OCI-LY3 (cell line): ENCODE results near the gene CCDC102A.

Experiments used
- H2AFZ ChIP-seq: fragments of 200-600, 300-600 bp; shearing (Covaris generic); 2 replicates; pipeline ENCODE4 v1.6.0; 2014; ENCODE audit warnings: antibody characterized with exemption, low read depth, low read length
- H3K27ac ChIP-seq: fragments of 200-600, 300-600 bp; sonication (generic); 2 replicates; pipeline ENCODE4 v1.5.1; 2014; ENCODE audit warnings: mild to moderate bottlenecking, low read length, moderate library complexity, mixed read lengths
- H3K27me3 ChIP-seq: fragments of 200-600, 300-600 bp; sonication (generic); 2 replicates; pipeline ENCODE4 v1.6.1; 2014; ENCODE audit warnings: low read depth, low read length, mixed read lengths
- H3K36me3 ChIP-seq: fragments of 200-600, 300-600 bp; sonication (generic); replicated peaks from 2 replicates; pipeline ENCODE3; 2014; ENCODE audit warnings: low read depth, low read length, mixed read lengths
- H3K4me1 ChIP-seq: fragments of 300-600, 200-600 bp; sonication (generic); 2 replicates; pipeline ENCODE4 v1.6.1; 2014; ENCODE audit warnings: low read length, mixed read lengths
- H3K4me2 ChIP-seq: fragments of 200-600, 300-600 bp; sonication (generic); 2 replicates; pipeline ENCODE4 v1.6.1; 2014; ENCODE audit warnings: low read length, mixed read lengths
- H3K4me3 ChIP-seq: fragments of 300-600, 200-600 bp; sonication (generic); 2 replicates; pipeline ENCODE4 v1.5.1; 2014; ENCODE audit warnings: antibody characterized with exemption, mild to moderate bottlenecking, low read length, moderate library complexity
- H3K79me2 ChIP-seq: fragments of 300-600, 200-600 bp; shearing (Covaris generic); 2 replicates; pipeline ENCODE4 v1.6.1; 2014; ENCODE audit warnings: mild to moderate bottlenecking, low read length, mixed read lengths
- H3K9ac ChIP-seq: fragments of 300-600, 200-600 bp; shearing (Covaris generic); 2 replicates; pipeline ENCODE4 v1.6.0; 2014; ENCODE audit warnings: mild to moderate bottlenecking, low read length, moderate library complexity
- H3K9me3 ChIP-seq: fragments of 200-600, 300-600 bp; shearing (Covaris generic); 2 replicates; pipeline ENCODE4 v1.6.1; 2014; ENCODE audit warnings: low read length, mixed read lengths; ENCODE audit not compliant: insufficient read depth
- H4K20me1 ChIP-seq: fragments of 200-600, 300-600 bp; sonication (generic); 2 replicates; pipeline ENCODE4 v1.6.1; 2016; ENCODE audit warnings: low read length, mixed read lengths; ENCODE audit not compliant: insufficient read depth
- EZH2phosphoT487 ChIP-seq: fragments of 200-600 bp; shearing (Covaris generic); IDR thresholded peaks from 2 replicates; pipeline ENCODE4 v1.6.1; 2018; ENCODE audit warnings: antibody characterized with exemption, mixed run types, low read depth
- TF ChIP-seq, protein P1 (sequence below): fragments of 200-600, 300-600 bp; sonication (generic); IDR thresholded peaks from 2 replicates; pipeline ENCODE4 v1.5.1; 2014; ENCODE audit warnings: antibody characterized with exemption, low read length, low read depth

Gene CCDC102A

DNA sequence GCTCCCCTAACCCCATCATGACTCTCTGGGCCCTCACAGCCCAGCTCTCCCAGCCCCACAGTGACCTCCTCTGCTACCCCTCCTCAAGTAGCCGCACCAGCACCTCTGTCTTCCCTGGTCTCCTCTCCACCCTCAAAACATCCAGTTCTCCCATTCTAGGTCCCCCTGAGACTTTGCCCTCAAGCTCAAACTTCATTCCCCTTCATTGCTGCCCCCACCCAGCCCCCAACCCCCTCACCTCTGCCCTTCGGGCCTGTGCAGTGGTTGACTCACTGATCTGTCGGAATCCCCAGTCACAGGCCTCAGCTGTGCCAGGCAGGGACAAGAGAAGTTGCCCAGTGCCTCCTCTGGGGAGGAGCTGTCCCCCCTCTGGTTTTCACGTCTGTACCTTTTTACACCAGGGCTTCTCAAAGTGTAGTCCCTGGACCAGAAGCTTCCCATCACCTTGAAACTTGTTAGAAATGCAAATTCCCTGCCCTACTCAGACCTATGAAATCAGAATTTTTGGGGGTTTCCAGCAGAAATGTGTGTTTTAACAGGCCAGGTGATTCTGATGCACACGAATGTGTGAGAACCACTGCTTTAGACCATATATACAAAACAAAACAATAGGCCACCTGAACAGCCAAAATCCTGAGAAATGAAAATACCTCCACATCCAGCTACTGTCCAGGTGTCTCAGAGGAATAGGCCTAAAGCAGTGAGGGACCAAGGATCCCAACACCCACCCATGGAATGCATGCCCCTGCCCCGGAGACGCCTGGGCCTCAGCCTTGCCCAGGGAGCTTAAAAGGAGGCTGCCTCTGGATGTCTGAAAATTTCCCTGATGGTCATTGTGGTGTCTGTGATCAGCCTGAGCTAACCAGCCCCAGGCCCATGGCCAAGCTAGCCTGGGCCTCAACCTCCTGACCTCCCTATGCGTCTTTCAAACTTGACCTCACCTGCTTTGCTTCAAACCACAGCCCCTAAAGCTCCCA is 49.2 kb downstream of the CCDC102A start:
- no peaks in the 10 kb centered on the region for H3K79me2 ChIP-seq
- no peaks in the 10 kb centered on the region for H3K36me3 ChIP-seq
- TF ChIP-seq EZH2phosphoT487 = no peak
- TF ChIP-seq, protein P1, sequence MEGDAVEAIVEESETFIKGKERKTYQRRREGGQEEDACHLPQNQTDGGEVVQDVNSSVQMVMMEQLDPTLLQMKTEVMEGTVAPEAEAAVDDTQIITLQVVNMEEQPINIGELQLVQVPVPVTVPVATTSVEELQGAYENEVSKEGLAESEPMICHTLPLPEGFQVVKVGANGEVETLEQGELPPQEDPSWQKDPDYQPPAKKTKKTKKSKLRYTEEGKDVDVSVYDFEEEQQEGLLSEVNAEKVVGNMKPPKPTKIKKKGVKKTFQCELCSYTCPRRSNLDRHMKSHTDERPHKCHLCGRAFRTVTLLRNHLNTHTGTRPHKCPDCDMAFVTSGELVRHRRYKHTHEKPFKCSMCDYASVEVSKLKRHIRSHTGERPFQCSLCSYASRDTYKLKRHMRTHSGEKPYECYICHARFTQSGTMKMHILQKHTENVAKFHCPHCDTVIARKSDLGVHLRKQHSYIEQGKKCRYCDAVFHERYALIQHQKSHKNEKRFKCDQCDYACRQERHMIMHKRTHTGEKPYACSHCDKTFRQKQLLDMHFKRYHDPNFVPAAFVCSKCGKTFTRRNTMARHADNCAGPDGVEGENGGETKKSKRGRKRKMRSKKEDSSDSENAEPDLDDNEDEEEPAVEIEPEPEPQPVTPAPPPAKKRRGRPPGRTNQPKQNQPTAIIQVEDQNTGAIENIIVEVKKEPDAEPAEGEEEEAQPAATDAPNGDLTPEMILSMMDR = no peak
- peak overlapping the region; percentile 93 for H2AFZ ChIP-seq
- H3K27me3 ChIP-seq = peaks cover 42% of the 10 kb centered on the region
- H3K27ac ChIP-seq = no peak overlapping the region
- H3K4me2 ChIP-seq = peak overlapping the region; percentile 74
- peaks cover 17% of the 10 kb centered on the region for H3K4me1 ChIP-seq
- H3K9ac ChIP-seq = no peak overlapping the region; the same call in 1 of the 2 replicates
- H3K9me3 ChIP-seq = no peaks in the 10 kb centered on the region
- H3K4me3 ChIP-seq = peak overlapping the region; percentile 78
- H4K20me1 ChIP-seq = 0 out of 2 replicates have a peak, but pooled peaks cover 3% of the 10 kb centered on the region

DNA sequence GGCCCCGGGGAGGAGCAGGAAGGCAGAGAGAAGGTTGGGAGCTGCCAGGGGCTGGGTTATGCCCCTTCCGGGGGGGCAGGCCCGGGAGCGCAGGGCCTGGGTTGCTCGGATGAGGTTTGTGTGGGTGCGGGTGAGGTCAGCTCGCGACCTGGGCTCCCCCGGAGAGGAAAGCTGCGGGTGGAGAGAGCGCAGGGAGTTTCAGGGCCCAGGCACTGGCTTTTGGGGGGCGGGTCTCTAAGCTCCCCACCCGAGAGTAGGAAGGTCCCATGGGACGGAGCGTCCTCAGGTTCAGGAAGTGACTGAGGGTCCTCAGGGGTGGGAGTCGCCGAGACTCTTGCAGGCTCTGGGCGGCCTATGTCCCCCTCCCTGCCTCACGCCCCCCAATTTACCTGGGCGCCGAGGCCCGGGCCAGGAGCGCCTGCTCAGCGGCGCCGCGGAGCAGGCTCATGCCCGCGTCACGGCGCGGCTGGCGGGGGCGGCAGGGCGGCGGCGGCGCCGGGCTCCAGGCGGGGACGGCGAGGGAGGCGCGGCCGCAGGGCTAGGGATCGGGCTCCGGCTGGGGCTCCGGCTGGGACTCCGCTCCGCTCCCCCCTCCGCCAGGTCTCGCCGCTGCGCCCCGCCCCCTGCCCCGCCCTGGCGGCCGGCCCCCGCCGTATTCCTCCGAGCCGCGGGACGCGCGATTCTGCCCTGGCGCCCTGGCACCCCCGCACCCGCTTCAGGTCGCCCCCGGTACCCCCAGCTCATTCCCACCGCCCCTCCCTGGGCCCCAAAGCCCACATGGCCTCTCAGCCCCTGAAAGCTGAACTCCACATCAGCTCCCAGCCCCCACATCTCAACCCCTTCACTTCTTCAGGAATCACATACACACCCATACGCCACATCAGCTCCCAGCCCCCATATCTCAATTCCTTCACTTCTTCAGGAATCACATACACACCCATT is 50.2 kb downstream of the CCDC102A start, which contains the start of gene DOK4:
DOK4 (minus strand) TSS at position 578 of the 942 bp plus-strand sequence. CDS start 6,986 bp downstream, outside the sequence.
- Histone ChIP-seq H3K79me2 (no peaks in the 10 kb centered on the region), H3K27me3 (peaks cover 38% of the 10 kb centered on the region), H3K36me3 (no peaks in the 10 kb centered on the region), H3K9me3 (no peaks in the 10 kb centered on the region), H3K4me2 (peak within 1 kb of the TSS; percentile 92), H3K27ac (no peak within 1 kb of the TSS), H3K4me3 (peak within 1 kb of the TSS; percentile 78), H3K4me1 (peaks cover 17% of the 10 kb centered on the region), H3K9ac (peak within 1 kb of the TSS; percentile 29), H2AFZ (peak within 1 kb of the TSS; percentile 93), H4K20me1 (0 out of 2 replicates have a peak, but pooled peaks cover 3% of the 10 kb centered on the region)
- no peak for TF ChIP-seq EZH2phosphoT487
- TF ChIP-seq, protein P1 = no peak

DNA sequence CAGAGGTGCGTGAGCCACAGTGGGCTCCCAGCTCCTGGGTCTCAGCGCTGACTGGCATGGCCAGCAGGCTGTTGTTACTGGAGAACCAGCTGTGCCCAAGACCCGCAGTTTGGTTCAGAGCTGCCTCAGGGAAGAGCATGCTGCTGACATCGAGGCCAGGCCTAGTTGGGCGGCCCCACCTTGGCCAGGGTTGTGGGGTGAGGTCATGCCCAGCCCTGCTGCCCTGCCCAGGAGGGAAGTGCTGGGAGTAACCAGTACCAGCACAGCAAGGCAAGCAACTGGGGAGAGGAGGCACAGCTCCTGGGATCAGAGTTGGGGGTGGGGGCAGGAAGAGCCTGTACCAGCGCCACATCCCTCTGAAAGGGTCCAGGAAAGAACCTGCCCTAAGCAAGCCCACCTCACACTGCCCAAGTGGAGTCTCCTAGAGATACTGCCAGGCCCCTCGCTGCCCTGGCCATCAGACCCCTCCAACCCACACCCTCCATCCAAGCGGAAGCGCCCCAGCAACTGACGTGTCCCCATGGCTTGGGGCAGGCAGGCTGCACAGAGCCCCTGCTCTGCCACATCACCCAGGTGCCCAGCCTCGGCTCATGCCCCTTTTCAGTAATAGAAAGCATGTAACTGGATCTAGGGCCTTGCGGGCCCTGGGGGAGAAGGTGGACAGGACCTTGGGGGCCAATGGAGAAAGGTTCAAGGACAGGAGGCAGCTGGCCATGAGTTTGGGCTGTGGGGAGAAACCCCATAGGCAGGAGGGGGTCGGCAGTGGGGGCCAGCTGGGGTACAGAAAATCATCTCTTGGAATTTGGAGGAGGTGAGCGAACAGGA is 51.1 kb downstream of the CCDC102A start:
- H2AFZ ChIP-seq = no peak overlapping the region
- H3K36me3 ChIP-seq = no peaks in the 10 kb centered on the region
- H3K4me1 ChIP-seq = peaks cover 17% of the 10 kb centered on the region
- H3K9me3 ChIP-seq = no peaks in the 10 kb centered on the region
- no peak for TF ChIP-seq EZH2phosphoT487
- TF ChIP-seq, protein P1 = no peak
- H3K27me3 ChIP-seq = peaks cover 43% of the 10 kb centered on the region
- peak overlapping the region; percentile 78 for H3K4me3 ChIP-seq
- H3K9ac ChIP-seq = 0 out of 2 replicates have a peak overlapping the region, but pooled peaks have one; percentile 29
- no peak overlapping the region for H3K27ac ChIP-seq
- H4K20me1 ChIP-seq = 0 out of 2 replicates have a peak, but pooled peaks cover 3% of the 10 kb centered on the region
- H3K79me2 ChIP-seq = no peaks in the 10 kb centered on the region
- peak overlapping the region; percentile 92 for H3K4me2 ChIP-seq
